GM19467 (cell line): ENCODE measurements around the gene HSD17B4.
A peak's percentile ranks its signal among the peaks of the same experiment; 100 is the strongest.
"Not testable (repeated sequence)": the region's sequence is repeated elsewhere in the genome, so short reads cannot be mapped to it uniquely, and the experiment has no call there.

ENCODE experiments used
- ATAC-seq: cut with Tn5 transposase; IDR thresholded peaks from one replicate; pipeline ENCODE4 v1.9.1; 2021; ENCODE audit warnings: mild to moderate bottlenecking, moderate library complexity; ENCODE audit not compliant: unreplicated experiment

The HSD17B4 gene

GRCh38 chr5:119452373-119453039, at the start of gene HSD17B4:
Gene HSD17B4 (plus strand): TSS chr5:119452497. CDS start chr5:119452576, 79 bp downstream.
- ATAC-seq = peak; percentile 97

- ATAC-seq = no peak
Measured at GRCh38 chr5:119402555-119402954, 49.7 kb upstream of the HSD17B4 start.

- no peak for ATAC-seq
Measured at GRCh38 chr5:119404033-119404432, 48.3 kb upstream of the HSD17B4 start.

- ATAC-seq = no peak
Measured at GRCh38 chr5:119405419-119405818, 46.9 kb upstream of the HSD17B4 start.

- ATAC-seq = no peak
Measured at GRCh38 chr5:119406551-119407110, 45.7 kb upstream of the HSD17B4 start.

- peak; percentile 45 for ATAC-seq
Measured at GRCh38 chr5:119409235-119409815, 43.0 kb upstream of the HSD17B4 start.

DNA sequence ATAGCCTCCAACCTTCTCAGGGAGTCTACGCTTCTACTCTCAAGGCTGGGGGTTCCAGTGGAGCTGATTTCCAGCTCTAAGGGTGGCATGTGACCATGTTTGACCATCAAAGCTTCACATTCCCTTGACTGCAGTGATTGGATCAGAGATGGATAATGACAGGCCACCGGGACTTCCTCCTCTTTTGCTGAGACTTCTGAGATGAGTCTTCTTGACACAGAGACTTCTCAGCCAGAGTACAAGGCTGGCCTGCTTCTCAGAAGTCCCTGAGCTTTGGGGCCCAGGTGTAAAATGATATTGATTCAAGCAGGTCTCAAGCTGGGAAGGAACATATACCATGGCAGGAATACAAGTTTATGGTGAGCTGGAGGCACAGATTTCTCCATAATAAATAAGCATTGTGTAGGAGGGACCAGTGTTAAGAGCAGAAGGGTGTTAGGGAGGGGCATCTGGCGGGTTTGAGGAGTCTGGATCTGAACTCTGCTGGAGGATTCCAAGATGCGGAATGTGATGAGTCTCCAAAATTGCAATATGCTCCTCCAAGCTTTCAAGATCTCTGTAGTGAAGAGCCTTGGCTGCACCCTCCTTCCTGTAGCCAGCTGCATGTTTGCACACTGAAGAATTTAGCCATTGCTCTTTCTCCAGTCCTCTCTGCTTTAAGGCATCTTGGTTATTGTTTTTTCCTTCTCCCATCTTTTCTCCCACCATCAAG, 41.7 kb upstream of the HSD17B4 start:
- ATAC-seq = no peak

GRCh38 chr5:119411361-119412278, 40.7 kb upstream of the HSD17B4 start:
- peak; percentile 56 for ATAC-seq

GRCh38 chr5:119412279-119413227, 39.7 kb upstream of the HSD17B4 start:
- no peak for ATAC-seq

- not testable (repeated sequence) for ATAC-seq
Measured at GRCh38 chr5:119414124-119414734, 38.1 kb upstream of the HSD17B4 start.

DNA sequence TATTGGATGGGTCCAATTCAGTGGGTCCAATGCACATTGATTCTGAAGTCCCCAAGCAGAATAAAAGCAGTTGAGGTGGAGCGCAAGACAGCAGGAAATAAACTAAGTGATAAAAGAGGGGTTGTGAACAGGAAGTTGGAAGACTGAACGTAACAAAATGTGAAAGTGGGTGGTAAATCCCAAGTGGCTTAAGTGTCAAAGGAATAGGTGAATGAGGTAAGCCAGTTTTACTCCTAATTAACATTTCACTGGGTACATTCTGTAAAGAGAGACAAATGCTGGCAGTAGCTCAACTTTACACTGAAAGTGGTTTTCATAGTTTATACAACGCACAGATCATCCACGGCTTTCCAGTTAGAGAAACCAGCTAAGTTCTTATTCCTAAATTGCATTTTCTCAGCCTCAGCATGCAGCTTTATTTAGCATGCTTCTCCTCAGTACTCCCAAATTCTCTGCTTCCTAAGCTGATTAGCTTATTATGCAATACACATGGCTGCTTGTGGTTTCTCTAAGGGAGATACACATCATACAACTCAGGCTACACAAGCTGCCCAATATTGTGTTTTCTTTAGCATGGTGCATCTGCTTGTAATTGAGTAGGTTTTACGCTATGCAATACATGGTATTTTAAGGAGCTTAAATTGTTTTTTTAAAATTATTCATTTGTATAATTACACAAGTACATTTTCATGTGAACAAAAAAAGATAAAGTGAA, 34.2 kb upstream of the HSD17B4 start:
- no peak for ATAC-seq

GRCh38 chr5:119418606-119419100, 33.6 kb upstream of the HSD17B4 start:
- peak; percentile 55 for ATAC-seq

GRCh38 chr5:119420169-119420568, 32.1 kb upstream of the HSD17B4 start:
- no peak for ATAC-seq

DNA sequence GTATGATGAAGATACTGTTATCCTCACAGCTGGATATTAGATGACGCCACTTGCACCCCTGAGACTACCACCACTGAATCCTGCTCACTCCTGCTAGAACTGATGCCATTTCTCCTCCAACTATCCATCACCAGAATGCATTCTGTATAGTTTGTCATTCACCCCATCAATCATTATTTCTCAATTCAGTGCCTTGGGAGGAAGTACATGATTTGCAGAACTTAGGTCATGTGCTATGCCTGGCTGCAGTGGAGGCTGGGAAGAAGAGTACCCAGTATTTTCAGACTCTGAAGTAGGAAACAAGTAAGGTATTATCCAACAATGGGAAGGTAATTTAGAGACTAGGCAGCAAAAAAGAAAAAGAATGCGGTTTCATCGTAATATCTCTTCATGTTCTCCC, 26.2 kb upstream of the HSD17B4 start:
- ATAC-seq = no peak

DNA sequence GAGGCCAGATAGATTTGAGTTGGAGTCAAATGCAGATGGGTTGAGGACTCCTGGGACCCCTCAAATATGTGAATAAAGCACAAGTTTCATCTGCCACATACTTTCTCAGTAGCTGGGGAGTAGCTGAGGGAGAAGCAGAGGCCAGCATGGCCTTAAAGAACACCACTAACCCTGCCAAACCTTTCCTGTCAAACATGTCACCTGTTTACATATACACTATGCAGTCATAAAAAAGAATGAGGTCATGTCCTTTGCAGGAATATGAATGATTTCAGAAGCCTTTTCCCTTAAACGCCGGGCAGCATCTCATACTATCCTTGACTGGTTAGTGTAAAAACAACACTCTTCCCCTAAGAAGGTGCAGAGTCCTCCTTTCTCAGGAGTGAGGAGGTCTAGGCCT, 25.2 kb upstream of the HSD17B4 start:
- ATAC-seq = no peak

DNA sequence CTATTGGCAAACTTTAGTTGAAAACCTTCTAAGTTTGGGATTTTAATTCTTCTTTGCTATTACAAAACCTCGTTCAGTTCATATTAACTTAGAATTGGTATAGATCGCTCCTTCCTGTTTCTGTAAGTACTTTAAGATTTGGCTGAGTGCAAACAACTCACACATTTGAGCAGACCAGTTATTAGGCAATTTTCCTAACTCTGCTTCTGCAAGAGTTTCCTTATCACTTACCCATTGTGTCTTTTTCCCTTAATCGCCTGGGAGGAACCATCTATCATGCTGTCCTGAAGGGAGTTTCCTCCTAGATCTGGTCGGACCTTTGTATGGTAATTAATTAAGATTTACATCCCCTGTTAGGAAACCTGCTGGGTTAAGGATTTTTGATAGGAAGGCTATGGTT, 24.7 kb upstream of the HSD17B4 start:
- not testable (repeated sequence) for ATAC-seq

DNA sequence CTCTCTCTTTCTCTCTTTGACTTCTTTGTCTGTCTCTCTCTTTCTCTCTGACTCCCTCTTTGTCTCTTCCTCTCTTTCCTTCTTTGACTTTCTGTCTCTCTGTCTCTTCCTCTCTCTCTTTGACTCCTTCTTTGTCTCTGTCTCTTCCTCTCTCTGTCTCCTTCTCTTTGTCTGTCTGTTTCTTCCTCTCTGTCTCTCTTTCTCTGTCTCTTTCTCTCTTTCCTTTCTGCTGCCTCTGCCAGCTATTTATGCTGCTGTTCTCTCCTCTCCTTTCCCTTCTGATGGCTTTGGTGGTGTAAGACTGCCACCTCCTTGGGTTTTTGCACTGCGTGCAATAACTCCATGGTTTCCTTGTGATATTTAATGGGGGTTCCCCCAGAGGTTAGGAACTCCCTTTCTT, 24.1 kb upstream of the HSD17B4 start:
- not testable (repeated sequence) for ATAC-seq

GRCh38 chr5:119428574-119428973, 23.7 kb upstream of the HSD17B4 start:
- ATAC-seq = not testable (repeated sequence)
